Uterus (tissue), 4 donors: Measurements from ENCODE around the gene CACNG5. TPM values are rescaled to one million over a fixed set of nuclear protein-coding genes. Genes with fewer than 3 reads are reported as not detected.

ENCODE experiments used
- DNase-seq, 2 donors: peaks; one replicate each; pipeline ENCODE4 v3.0.0-alpha.2; 2019 to 2020
- H3K27ac ChIP-seq, 2 donors: fragments of 200-600 bp; sonication (generic); 1 replicate in 1 of 2; 2 replicates in 1 of 2; pipeline ENCODE4 v1.5.1; 2016 to 2018
- H3K27me3 ChIP-seq, 2 donors: fragments of 200-600 bp; sonication (generic); one replicate each; pipeline ENCODE4 v1.5.1; 2018 to 2019; ENCODE audit warnings: control low read depth in 1 of 2
- H3K36me3 ChIP-seq, 2 donors: fragments of 200-600 bp; sonication (generic); one replicate each; pipeline ENCODE4 v1.5.1; 2019; ENCODE audit warnings: control low read depth in 1 of 2
- H3K4me1 ChIP-seq, 2 donors: fragments of 200-600 bp; sonication (generic); one replicate each; pipeline ENCODE4 v1.5.1; 2018 to 2019; ENCODE audit warnings: control low read depth in 1 of 2
- H3K4me3 ChIP-seq, 2 donors: fragments of 200-600 bp; sonication (generic); 1 replicate in 1 of 2; 2 replicates in 1 of 2; pipeline ENCODE4 v1.5.1; 2018 to 2019; ENCODE audit warnings: mild to moderate bottlenecking in 1 of 2
- H3K9me3 ChIP-seq, 2 donors: fragments of 200-600 bp; sonication (generic); one replicate each; pipeline ENCODE4 v1.5.1; 2019; ENCODE audit warnings: control low read depth in 1 of 2
- CTCF ChIP-seq, 4 experiments: fragments of 200-600 bp in 2 of 4; fragments of 450-650 bp in 2 of 4; sonication (generic) in 2 of 4; IDR thresholded peaks; one replicate each; pipeline ENCODE4 v1.5.1; 2016 to 2019; ENCODE audit warnings: antibody characterized with exemption in 4 of 4, mild to moderate bottlenecking in 2 of 4, moderate library complexity in 1 of 4
- POLR2A ChIP-seq, 2 donors: fragments of 450-650 bp; IDR thresholded peaks; one replicate each; pipeline ENCODE4 v1.6.1; 2016; ENCODE audit warnings: antibody characterized with exemption in 2 of 2, mild to moderate bottlenecking in 1 of 2, moderate library complexity in 1 of 2
- intact Hi-C: fragments of 100-400 bp; cut with DNase I; formaldehyde crosslinking; loops from one replicate; pipeline ENCODE4 v1.15.1; 2023; ENCODE audit warnings: low total_unique reads
- total RNA-seq, 4 donors: library from RNA; depleted of rRNA in 3 of 4; stranded (reverse); fragments of >200 nt in 3 of 4; gene quantifications; one replicate each; pipeline versions ENCODE4 v1.1.0 to v1.2.4, GENCODE V29; 2014 to 2023
- donor health status: DM: yes; HTN: yes; CAD: no.

Gene CACNG5
- total RNA-seq, 4 donors from 2014 or later, result 6.6 TPM; not detected in 3

DNA sequence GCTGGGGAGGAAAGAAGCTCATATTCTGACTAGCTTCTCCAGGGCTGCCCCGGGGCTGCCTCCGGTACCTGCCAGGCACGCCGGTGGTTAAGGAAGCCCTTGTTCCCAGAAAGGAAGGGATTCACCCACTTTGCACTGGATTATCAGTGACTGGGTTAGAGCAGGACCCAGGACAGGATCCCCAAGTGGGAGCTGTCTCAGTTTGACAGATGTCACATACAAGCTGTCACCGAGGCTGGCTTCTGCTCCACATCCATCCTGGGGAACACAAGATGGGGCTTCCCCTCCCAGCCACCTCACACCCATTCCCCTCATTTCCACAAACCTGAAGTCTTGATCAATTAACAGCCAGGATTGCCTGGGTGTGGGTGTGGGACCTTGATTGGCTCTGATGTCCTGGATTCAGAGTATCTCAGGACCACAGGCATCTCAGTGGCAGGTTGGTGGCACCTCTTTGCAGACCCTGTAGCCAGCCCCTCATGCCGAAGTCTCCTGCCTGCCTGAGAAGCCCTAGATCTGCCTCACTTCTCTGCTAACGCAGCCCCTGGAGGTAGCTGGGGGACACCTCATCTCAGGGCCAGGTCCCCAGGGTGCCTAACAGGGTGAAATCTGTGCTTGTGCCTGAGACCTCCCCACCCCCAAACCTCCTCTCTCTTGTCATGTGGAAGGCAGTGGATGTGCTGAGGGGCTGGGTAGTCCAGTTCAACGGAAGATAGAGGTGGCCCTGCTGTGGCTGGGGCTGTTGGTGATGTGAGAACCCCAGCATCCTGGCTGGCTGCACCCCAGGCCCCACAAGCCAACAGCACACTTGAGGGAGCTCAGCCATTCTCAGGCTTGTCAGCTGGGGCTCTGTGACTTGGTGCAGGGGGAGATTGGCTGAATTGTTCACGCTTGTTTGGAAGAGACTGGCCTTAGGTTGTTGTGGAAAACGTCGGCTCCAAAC is 1.4 kb downstream of the CACNG5 start:
- Histone ChIP-seq H3K27me3 (no peaks in the 10 kb centered on the region), H3K9me3 (no peaks in the 10 kb centered on the region), H3K4me1 (no peaks in the 10 kb centered on the region), H3K36me3 (no peaks in the 10 kb centered on the region), H3K27ac (no peak overlapping the region), H3K4me3 (no peak overlapping the region)
- intact Hi-C loops, result no loop called here
- no peak for DNase-seq
- no peak for TF ChIP-seq POLR2A (IDR thresholded peaks at IDR 0.05)
- TF ChIP-seq CTCF (IDR thresholded peaks at IDR 0.05), result no peak

- TF ChIP-seq POLR2A (IDR thresholded peaks at IDR 0.05) (no peak), CTCF (IDR thresholded peaks at IDR 0.05) (no peak)
- no peak overlapping the region for H3K27ac ChIP-seq
- intact Hi-C loops, result no loop called here
- DNase-seq, result no peak
- H3K4me3 ChIP-seq, result no peak overlapping the region
- H3K27me3 ChIP-seq, result no peaks in the 10 kb centered on the region
- H3K9me3 ChIP-seq, result no peaks in the 10 kb centered on the region
- H3K4me1 ChIP-seq, result no peaks in the 10 kb centered on the region
- H3K36me3 ChIP-seq, result no peaks in the 10 kb centered on the region
Observed at GRCh38 chr17:66837226-66837625, 2.3 kb downstream of the CACNG5 start.

GRCh38 chr17:66837885-66838665 is 3.2 kb downstream of the CACNG5 start:
- TF ChIP-seq POLR2A (IDR thresholded peaks at IDR 0.05) (no peak), CTCF (IDR thresholded peaks at IDR 0.05) (no peak)
- DNase-seq, result no peak
- Histone ChIP-seq H3K27me3 (no peaks in the 10 kb centered on the region), H3K4me1 (no peaks in the 10 kb centered on the region), H3K27ac (no peak overlapping the region), H3K4me3 (no peak overlapping the region), H3K9me3 (no peaks in the 10 kb centered on the region), H3K36me3 (no peaks in the 10 kb centered on the region)
- intact Hi-C loops, result no loop called here

DNA sequence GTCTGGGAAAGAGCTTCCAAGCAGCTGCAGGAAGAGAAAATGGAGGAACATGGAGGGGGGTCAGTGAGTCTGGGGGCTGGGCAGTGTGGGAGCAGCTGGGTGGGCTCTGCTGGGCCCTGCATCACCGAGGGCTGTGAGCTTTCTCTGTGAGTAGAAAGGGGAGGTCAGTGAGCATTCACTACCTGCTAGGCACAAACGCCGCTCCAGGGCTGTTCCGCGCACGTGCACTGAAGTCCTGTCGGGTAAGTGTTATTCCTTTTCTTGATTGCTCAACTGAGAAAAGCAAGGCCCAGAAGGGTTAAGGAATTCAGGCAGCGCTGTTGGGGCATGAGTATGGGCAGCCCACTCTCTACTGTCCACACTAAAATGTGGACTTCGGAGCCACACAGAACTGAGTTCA is 4.7 kb downstream of the CACNG5 start:
- Histone ChIP-seq H3K9me3 (no peaks in the 10 kb centered on the region), H3K4me1 (no peaks in the 10 kb centered on the region), H3K27me3 (no peaks in the 10 kb centered on the region), H3K36me3 (no peaks in the 10 kb centered on the region), H3K27ac (no peak overlapping the region), H3K4me3 (no peak overlapping the region)
- intact Hi-C loops, result no loop called here
- TF ChIP-seq POLR2A (IDR thresholded peaks at IDR 0.05) (no peak), CTCF (IDR thresholded peaks at IDR 0.05) (no peak)
- DNase-seq, result no peak

DNA sequence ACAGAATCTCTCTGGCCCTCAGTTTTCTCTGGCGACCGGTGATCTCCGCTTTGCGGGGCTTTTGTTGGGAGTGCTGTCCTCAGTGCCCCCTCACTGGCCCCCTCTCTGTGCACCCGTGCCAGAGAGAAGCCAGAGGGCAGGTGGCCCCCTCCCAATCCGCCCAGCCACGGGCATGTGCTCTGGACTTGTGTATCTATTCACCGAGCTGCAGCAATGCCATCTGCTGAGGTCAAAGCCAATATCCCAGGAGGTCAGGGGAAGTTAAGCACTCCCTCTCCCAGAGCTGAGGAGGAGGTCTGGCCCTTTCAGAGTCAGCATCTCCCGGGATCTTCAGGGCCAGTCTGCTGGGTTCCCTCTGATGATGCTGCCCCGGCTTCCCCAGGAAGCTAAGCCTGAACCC is 5.1 kb downstream of the CACNG5 start:
- H3K4me1 ChIP-seq, result no peaks in the 10 kb centered on the region
- H3K9me3 ChIP-seq, result no peaks in the 10 kb centered on the region
- H3K27ac ChIP-seq, result no peak overlapping the region
- DNase-seq, result no peak
- TF ChIP-seq POLR2A (IDR thresholded peaks at IDR 0.05) (no peak), CTCF (IDR thresholded peaks at IDR 0.05) (no peak)
- intact Hi-C loops, result no loop called here
- no peaks in the 10 kb centered on the region for H3K27me3 ChIP-seq
- no peaks in the 10 kb centered on the region for H3K36me3 ChIP-seq
- H3K4me3 ChIP-seq, result no peak overlapping the region
